CD14-positive monocyte (primary cell): ENCODE data around the gene CYP1A1. TPM values are rescaled to one million over a fixed set of nuclear protein-coding genes. Genes with fewer than 3 reads are reported as not detected.

ENCODE experiments used
- DNase-seq, 3 donors: peaks; one replicate each; pipeline ENCODE4 v3.0.0-alpha.2; 2011 to 2022
- H2AFZ ChIP-seq: 2 replicates; pipeline ENCODE4 v1.6.0; 2012; ENCODE audit warnings: mild to moderate bottlenecking, low read depth, low read length, inconsistent platforms; ENCODE audit not compliant: insufficient read depth, poor library complexity, severe bottlenecking
- H3K27ac ChIP-seq, 2 donors: 1 replicate in 1 of 2; 2 replicates in 1 of 2; pipeline ENCODE4 v1.5.1; 2012 to 2013; ENCODE audit warnings: low read length in 2 of 2, control low read depth in 1 of 2, inconsistent platforms in 1 of 2, low read depth in 1 of 2, mild to moderate bottlenecking in 1 of 2
- H3K27me3 ChIP-seq, 2 donors: one replicate each; pipeline versions ENCODE4 v1.6.0 to v1.6.1; 2011 to 2013; ENCODE audit warnings: low read length in 2 of 2; ENCODE audit not compliant: control insufficient read depth in 2 of 2, insufficient read depth in 2 of 2
- H3K36me3 ChIP-seq, 2 donors: replicated peaks in 1 of 2; 1 replicate in 1 of 2; 2 replicates in 1 of 2; pipeline versions ENCODE4 v1.5.1 to v1.6.1; 2012 to 2013; ENCODE audit warnings: low read length in 2 of 2, control low read depth in 1 of 2, inconsistent platforms in 1 of 2, mild to moderate bottlenecking in 1 of 2; ENCODE audit not compliant: insufficient read depth in 2 of 2, control insufficient read depth in 1 of 2
- H3K4me1 ChIP-seq, 2 donors: 1 replicate in 1 of 2; 2 replicates in 1 of 2; pipeline versions ENCODE4 v1.5.1 to v1.6.1; 2012 to 2013; ENCODE audit warnings: low read length in 2 of 2, control low read depth in 1 of 2, inconsistent platforms in 1 of 2, mild to moderate bottlenecking in 1 of 2, moderate library complexity in 1 of 2; ENCODE audit not compliant: insufficient read depth in 2 of 2, control insufficient read depth in 1 of 2
- H3K4me2 ChIP-seq: replicated peaks from 2 replicates; pipeline ENCODE3; 2012; ENCODE audit warnings: low read length, moderate library complexity, mild to moderate bottlenecking; ENCODE audit not compliant: poor library complexity, severe bottlenecking; ENCODE audit errors: extremely low read depth
- H3K4me3 ChIP-seq, 3 experiments: fragments of 200-600 bp in 1 of 3; sonication (generic) in 1 of 3; replicated peaks in 1 of 3; 1 replicate in 2 of 3; 2 replicates in 1 of 3; pipeline ENCODE4 v1.5.1; 2011 to 2013; ENCODE audit warnings: low read length in 3 of 3, mild to moderate bottlenecking in 3 of 3, control low read depth in 2 of 3, low read depth in 2 of 3, inconsistent platforms in 1 of 3, moderate library complexity in 1 of 3
- H3K79me2 ChIP-seq: 2 replicates; pipeline ENCODE4 v1.6.0; 2012; ENCODE audit warnings: mild to moderate bottlenecking, control low read depth, inconsistent platforms, low read length, moderate library complexity; ENCODE audit not compliant: insufficient read depth
- H3K9ac ChIP-seq: 2 replicates; pipeline ENCODE4 v1.6.0; 2017; ENCODE audit warnings: low read length, mild to moderate bottlenecking; ENCODE audit not compliant: insufficient read depth, poor library complexity, severe bottlenecking
- H3K9me3 ChIP-seq, 2 donors: replicated peaks in 1 of 2; 1 replicate in 1 of 2; 2 replicates in 1 of 2; pipeline versions ENCODE4 v1.5.1 to v1.6.1; 2012 to 2013; ENCODE audit warnings: low read length in 2 of 2, control low read depth in 1 of 2; ENCODE audit not compliant: control insufficient read depth in 1 of 2, insufficient read depth in 1 of 2
- H4K20me1 ChIP-seq: 2 replicates; pipeline ENCODE4 v1.6.0; 2012; ENCODE audit warnings: mild to moderate bottlenecking, low read length, control low read depth, moderate library complexity; ENCODE audit not compliant: insufficient read depth
- H3K27ac Mint-ChIP-seq, 7 donors: one replicate each; pipeline ENCODE4 v1.8.0; 2020; ENCODE audit warnings: mild to moderate bottlenecking in 7 of 7, mixed read lengths in 7 of 7, moderate library complexity in 6 of 7, inconsistent platforms in 2 of 7
- H3K27me3 Mint-ChIP-seq, 3 donors: one replicate each; pipeline ENCODE4 v1.8.0; 2021 to 2022; ENCODE audit warnings: low read depth in 3 of 3, mild to moderate bottlenecking in 3 of 3, mixed read lengths in 3 of 3, moderate library complexity in 3 of 3, inconsistent platforms in 1 of 3
- H3K36me3 Mint-ChIP-seq, 2 donors: one replicate each; pipeline ENCODE4 v1.8.0; 2020; ENCODE audit warnings: mixed read lengths in 2 of 2, inconsistent platforms in 1 of 2, mild to moderate bottlenecking in 1 of 2
- H3K4me1 Mint-ChIP-seq: one replicate; pipeline ENCODE4 v1.8.0; 2020; ENCODE audit warnings: mild to moderate bottlenecking, mixed read lengths
- H3K4me3 Mint-ChIP-seq, 2 donors: one replicate each; pipeline ENCODE4 v1.8.0; 2020; ENCODE audit warnings: mild to moderate bottlenecking in 2 of 2, mixed read lengths in 2 of 2, moderate library complexity in 1 of 2
- H3K9me3 Mint-ChIP-seq, 7 donors: one replicate each; pipeline ENCODE4 v1.8.0; 2020 to 2022; ENCODE audit warnings: mixed read lengths in 7 of 7, mild to moderate bottlenecking in 6 of 7, moderate library complexity in 6 of 7, inconsistent platforms in 2 of 7
- CTCF ChIP-seq: fragments of 200-600 bp; IDR thresholded peaks from one replicate; pipeline ENCODE4 v1.8.0; 2022; ENCODE audit warnings: antibody characterized with exemption, mild to moderate bottlenecking
- WGBS: methylation state at CpG from one replicate; pipeline ENCODE4 v1.1.5; 2013; ENCODE audit warnings: missing lambda C conversion rate; ENCODE audit not compliant: insufficient coverage; 5-methylcytosine and 5-hydroxymethylcytosine counted together
- intact Hi-C, 2 donors: fragments of 100-400 bp; cut with micrococcal nuclease; formaldehyde crosslinking; loops; one replicate each; pipeline versions ENCODE4 v1.15.0 to v1.15.1; 2023
- polyA plus RNA-seq, 3 donors: library from polyadenylated mRNA; depleted of rRNA in 1 of 3; unstranded in 2 of 3; stranded (reverse) in 1 of 3; fragments of 300-500 nt in 2 of 3; fragments of >200 nt in 1 of 3; fragmentation: Illumina TruSeq in 2 of 3; gene quantifications; 1 replicate in 2 of 3; 2 replicates in 1 of 3; pipeline ENCODE4 v1.2.3, GENCODE V29; 2012 to 2021

The CYP1A1 gene
- polyA plus RNA-seq, 3 donors: 0.16 TPM; not detected in 2

- peak overlapping the region in 1 of 7 donors; percentile 6 for H3K27ac Mint-ChIP-seq
- no peak for DNase-seq
- Histone ChIP-seq H3K36me3 (peaks cover 8 to 12% of the 10 kb centered on the region in 2 donors), H3K4me1 (no peaks in the 10 kb centered on the region), H2AFZ (no peak overlapping the region), H3K79me2 (peaks cover 20% of the 10 kb centered on the region), H3K4me2 (no peak overlapping the region), H3K4me3 (no peak overlapping the region), H3K9ac (no peak overlapping the region), H4K20me1 (peaks cover 4% of the 10 kb centered on the region), H3K9me3 (peaks cover 4 to 8% of the 10 kb centered on the region in 2 donors), H3K27me3 (no peaks in the 10 kb centered on the region), H3K27ac (no peak overlapping the region)
- peaks cover 14 to 40% of the 10 kb centered on the region in 2 donors for H3K36me3 Mint-ChIP-seq
- intact Hi-C loops: no loop called here
- no peak overlapping the region for H3K4me3 Mint-ChIP-seq
- H3K27me3 Mint-ChIP-seq: no peaks in the 10 kb centered on the region
- TF ChIP-seq CTCF: no peak
- peaks cover 4% of the 10 kb centered on the region for H3K4me1 Mint-ChIP-seq
- H3K9me3 Mint-ChIP-seq: peaks cover 2 to 14% (median 3%) of the 10 kb centered on the region in 7 donors
- WGBS: 100% methylated on average over 1 of the region's 3 CpGs
These were observed 42.4 kb downstream of the CYP1A1 start for GRCh38 chr15:74682954-74683353.

GRCh38 chr15:74680456-74680855, 44.9 kb downstream of the CYP1A1 start:
- peaks cover 4% of the 10 kb centered on the region for H3K4me1 Mint-ChIP-seq
- Histone ChIP-seq H3K4me2 (no peak overlapping the region), H3K9me3 (peaks cover 4 to 8% of the 10 kb centered on the region in 2 donors), H3K4me1 (no peaks in the 10 kb centered on the region), H2AFZ (no peak overlapping the region), H3K27me3 (no peaks in the 10 kb centered on the region), H3K9ac (no peak overlapping the region), H3K4me3 (no peak overlapping the region), H3K36me3 (peaks cover 5 to 9% of the 10 kb centered on the region in 2 donors), H3K79me2 (peaks cover 25% of the 10 kb centered on the region), H4K20me1 (peaks cover 4% of the 10 kb centered on the region), H3K27ac (no peak overlapping the region)
- peaks cover 2 to 12% (median 3%) of the 10 kb centered on the region in 7 donors for H3K9me3 Mint-ChIP-seq
- no peak overlapping the region for H3K27ac Mint-ChIP-seq
- DNase-seq: no peak
- H3K36me3 Mint-ChIP-seq: peaks cover 16 to 31% of the 10 kb centered on the region in 2 donors
- intact Hi-C loops: no loop called here
- no CpG with 5 or more reads among the region's 2 CpGs for WGBS
- no peak overlapping the region for H3K4me3 Mint-ChIP-seq
- no peaks in the 10 kb centered on the region for H3K27me3 Mint-ChIP-seq
- no peak for TF ChIP-seq CTCF
